ENCODE data around the gene CEP170B. TPM values are rescaled to one million over a fixed set of nuclear protein-coding genes. Genes with fewer than 3 reads are reported as not detected.
A peak's percentile ranks its signal among the peaks of the same experiment; 100 is the strongest.

CEP170B gene
- polyA plus RNA-seq, 4 donors: 24.9 to 33.9 (median 31.1) TPM

GRCh38 chr14:104931771-104932675 is 67.0 kb downstream of the CEP170B start:
- no peaks in the 10 kb centered on the region for H3K9me3 ChIP-seq (ENCODE audit: control insufficient read depth in 2 of 2, insufficient read depth in 1 of 2, low read depth in 1 of 2, low read length in 1 of 2)
- H3K36me3 ChIP-seq (ENCODE audit: control insufficient read depth in 3 of 3, insufficient read depth in 2 of 3, low read depth in 1 of 3, low read length in 3 of 3): no peaks in the 10 kb centered on the region
- peaks cover 0 to 55% (median 5%) of the 10 kb centered on the region in 3 donors for H3K27me3 ChIP-seq (ENCODE audit: control insufficient read depth in 3 of 3, insufficient read depth in 3 of 3, low read length in 3 of 3)
- H3K4me1 ChIP-seq (ENCODE audit: control insufficient read depth in 3 of 3, insufficient read depth in 2 of 3, low read depth in 1 of 3, low read length in 2 of 3): peaks cover 0 to 26% (median 0%) of the 10 kb centered on the region in 3 donors
- no peak overlapping the region for H3K27ac ChIP-seq (ENCODE audit: low read depth in 1 of 3, low read length in 2 of 3)
- 19 to 49% (median 39%) methylated on average over 54 to 64 of the region's 64 CpGs for WGBS, 3 donors
- H3K4me3 ChIP-seq (ENCODE audit: low read depth in 1 of 3, low read length in 3 of 3): no peak overlapping the region
- FAIRE-seq (no peak), DNase-seq (peak in 1 of 2 donors; percentile 30)

GRCh38 chr14:104932676-104933631 is 67.9 kb downstream of the CEP170B start:
- Histone ChIP-seq H3K36me3 (ENCODE audit: control insufficient read depth in 3 of 3, insufficient read depth in 2 of 3, low read depth in 1 of 3, low read length in 3 of 3) (no peaks in the 10 kb centered on the region), H3K4me3 (ENCODE audit: low read depth in 1 of 3, low read length in 3 of 3) (peak overlapping the region; percentile 24 to 44 (median 34)), H3K9me3 (ENCODE audit: control insufficient read depth in 2 of 2, insufficient read depth in 1 of 2, low read depth in 1 of 2, low read length in 1 of 2) (no peaks in the 10 kb centered on the region), H3K27ac (ENCODE audit: low read depth in 1 of 3, low read length in 2 of 3) (no peak overlapping the region), H3K27me3 (ENCODE audit: control insufficient read depth in 3 of 3, insufficient read depth in 3 of 3, low read length in 3 of 3) (peaks cover 0 to 60% (median 5%) of the 10 kb centered on the region in 3 donors), H3K4me1 (ENCODE audit: control insufficient read depth in 3 of 3, insufficient read depth in 2 of 3, low read depth in 1 of 3, low read length in 2 of 3) (peaks cover 0 to 17% (median 0%) of the 10 kb centered on the region in 3 donors)
- WGBS, 3 donors: 9 to 14% (median 10%) methylated on average over 56 to 100 of the region's 100 CpGs
- FAIRE-seq: no peak
- DNase-seq: peak; percentile 38 to 86

- H3K36me3 ChIP-seq (ENCODE audit: control insufficient read depth in 3 of 3, insufficient read depth in 2 of 3, low read depth in 1 of 3, low read length in 3 of 3): no peaks in the 10 kb centered on the region
- H3K9me3 ChIP-seq (ENCODE audit: control insufficient read depth in 2 of 2, insufficient read depth in 1 of 2, low read depth in 1 of 2, low read length in 1 of 2): no peaks in the 10 kb centered on the region
- H3K4me1 ChIP-seq (ENCODE audit: control insufficient read depth in 3 of 3, insufficient read depth in 2 of 3, low read depth in 1 of 3, low read length in 2 of 3): peaks cover 0 to 12% (median 0%) of the 10 kb centered on the region in 3 donors
- H3K27me3 ChIP-seq (ENCODE audit: control insufficient read depth in 3 of 3, insufficient read depth in 3 of 3, low read length in 3 of 3): peaks cover 0 to 69% (median 5%) of the 10 kb centered on the region in 3 donors
- H3K27ac ChIP-seq (ENCODE audit: low read depth in 1 of 3, low read length in 2 of 3): no peak overlapping the region
- no peak for FAIRE-seq
- H3K4me3 ChIP-seq (ENCODE audit: low read depth in 1 of 3, low read length in 3 of 3): no peak overlapping the region
- no peak for DNase-seq
- 10 to 37% (median 14%) methylated on average over 13 to 42 of the region's 42 CpGs for WGBS, 3 donors
Measured at GRCh38 chr14:104933746-104934733, 69.0 kb downstream of the CEP170B start.

- Histone ChIP-seq H3K36me3 (ENCODE audit: control insufficient read depth in 3 of 3, insufficient read depth in 2 of 3, low read depth in 1 of 3, low read length in 3 of 3) (no peaks in the 10 kb centered on the region), H3K27ac (ENCODE audit: low read depth in 1 of 3, low read length in 2 of 3) (no peak overlapping the region), H3K9me3 (ENCODE audit: control insufficient read depth in 2 of 2, insufficient read depth in 1 of 2, low read depth in 1 of 2, low read length in 1 of 2) (no peaks in the 10 kb centered on the region), H3K27me3 (ENCODE audit: control insufficient read depth in 3 of 3, insufficient read depth in 3 of 3, low read length in 3 of 3) (peaks cover 0 to 69% (median 5%) of the 10 kb centered on the region in 3 donors), H3K4me3 (ENCODE audit: low read depth in 1 of 3, low read length in 3 of 3) (no peak overlapping the region), H3K4me1 (ENCODE audit: control insufficient read depth in 3 of 3, insufficient read depth in 2 of 3, low read depth in 1 of 3, low read length in 2 of 3) (peaks cover 0 to 12% (median 0%) of the 10 kb centered on the region in 3 donors)
- 27 to 78% (median 32%) methylated on average over 3 of the region's 3 CpGs for WGBS, 3 donors
- DNase-seq: no peak
- no peak for FAIRE-seq
Measured at GRCh38 chr14:104935026-104935650, 70.1 kb downstream of the CEP170B start.

GRCh38 chr14:104935955-104936354 is 70.9 kb downstream of the CEP170B start:
- Histone ChIP-seq H3K36me3 (ENCODE audit: control insufficient read depth in 3 of 3, insufficient read depth in 2 of 3, low read depth in 1 of 3, low read length in 3 of 3) (no peaks in the 10 kb centered on the region), H3K27me3 (ENCODE audit: control insufficient read depth in 3 of 3, insufficient read depth in 3 of 3, low read length in 3 of 3) (peaks cover 0 to 66% (median 5%) of the 10 kb centered on the region in 3 donors), H3K27ac (ENCODE audit: low read depth in 1 of 3, low read length in 2 of 3) (no peak overlapping the region), H3K4me3 (ENCODE audit: low read depth in 1 of 3, low read length in 3 of 3) (no peak overlapping the region), H3K4me1 (ENCODE audit: control insufficient read depth in 3 of 3, insufficient read depth in 2 of 3, low read depth in 1 of 3, low read length in 2 of 3) (peaks cover 0 to 12% (median 0%) of the 10 kb centered on the region in 3 donors), H3K9me3 (ENCODE audit: control insufficient read depth in 2 of 2, insufficient read depth in 1 of 2, low read depth in 1 of 2, low read length in 1 of 2) (no peaks in the 10 kb centered on the region)
- WGBS, 3 donors: 34 to 91% (median 72%) methylated on average over 2 of the region's 2 CpGs
- FAIRE-seq: no peak
- no peak for DNase-seq

- no peaks in the 10 kb centered on the region for H3K9me3 ChIP-seq (ENCODE audit: control insufficient read depth in 2 of 2, insufficient read depth in 1 of 2, low read depth in 1 of 2, low read length in 1 of 2)
- 53 to 69% (median 53%) methylated on average over 10 of the region's 10 CpGs for WGBS, 3 donors
- FAIRE-seq (no peak), DNase-seq (no peak)
- no peak overlapping the region for H3K4me3 ChIP-seq (ENCODE audit: low read depth in 1 of 3, low read length in 3 of 3)
- H3K4me1 ChIP-seq (ENCODE audit: control insufficient read depth in 3 of 3, insufficient read depth in 2 of 3, low read depth in 1 of 3, low read length in 2 of 3): peaks cover 0 to 12% (median 0%) of the 10 kb centered on the region in 3 donors
- H3K36me3 ChIP-seq (ENCODE audit: control insufficient read depth in 3 of 3, insufficient read depth in 2 of 3, low read depth in 1 of 3, low read length in 3 of 3): no peaks in the 10 kb centered on the region
- no peak overlapping the region for H3K27ac ChIP-seq (ENCODE audit: low read depth in 1 of 3, low read length in 2 of 3)
- peaks cover 0 to 60% (median 5%) of the 10 kb centered on the region in 3 donors for H3K27me3 ChIP-seq (ENCODE audit: control insufficient read depth in 3 of 3, insufficient read depth in 3 of 3, low read length in 3 of 3)
Measured at GRCh38 chr14:104936361-104937155, 71.5 kb downstream of the CEP170B start.

GRCh38 chr14:104937161-104937560 is 72.1 kb downstream of the CEP170B start:
- 54 to 76% (median 69%) methylated on average over 4 of the region's 4 CpGs for WGBS, 3 donors
- H3K9me3 ChIP-seq (ENCODE audit: control insufficient read depth in 2 of 2, insufficient read depth in 1 of 2, low read depth in 1 of 2, low read length in 1 of 2): no peaks in the 10 kb centered on the region
- FAIRE-seq (no peak), DNase-seq (no peak)
- H3K36me3 ChIP-seq (ENCODE audit: control insufficient read depth in 3 of 3, insufficient read depth in 2 of 3, low read depth in 1 of 3, low read length in 3 of 3): no peaks in the 10 kb centered on the region
- H3K27ac ChIP-seq (ENCODE audit: low read depth in 1 of 3, low read length in 2 of 3): no peak overlapping the region
- peaks cover 0 to 54% (median 3%) of the 10 kb centered on the region in 3 donors for H3K27me3 ChIP-seq (ENCODE audit: control insufficient read depth in 3 of 3, insufficient read depth in 3 of 3, low read length in 3 of 3)
- peaks cover 0 to 9% (median 0%) of the 10 kb centered on the region in 3 donors for H3K4me1 ChIP-seq (ENCODE audit: control insufficient read depth in 3 of 3, insufficient read depth in 2 of 3, low read depth in 1 of 3, low read length in 2 of 3)
- H3K4me3 ChIP-seq (ENCODE audit: low read depth in 1 of 3, low read length in 3 of 3): no peak overlapping the region
